ENCODE results near the gene EPS8. TPM values are rescaled to one million over a fixed set of nuclear protein-coding genes. Genes with fewer than 3 reads are reported as not detected.

The EPS8 gene
- total RNA-seq, 1 experiment from 2014 or later, result 52.7 TPM

GRCh38 chr12:15815730-15816129 is 26.5 kb upstream of the EPS8 start:
- H3K27me3 ChIP-seq (replicated peaks), result no peaks in the 10 kb centered on the region
- no peaks in the 10 kb centered on the region for H3K36me3 ChIP-seq
- no peaks in the 10 kb centered on the region for H3K9me3 ChIP-seq (replicated peaks)
- H3K4me3 ChIP-seq, result no peak overlapping the region
- H3K27ac ChIP-seq, result no peak overlapping the region
- no peak for DNase-seq (ENCODE audit: low read depth in 1 of 2, low spot score in 2 of 2)
- H3K4me1 ChIP-seq (replicated peaks), result no peaks in the 10 kb centered on the region

- H3K27ac ChIP-seq, result no peak overlapping the region
- H3K36me3 ChIP-seq, result no peaks in the 10 kb centered on the region
- H3K27me3 ChIP-seq (replicated peaks), result no peaks in the 10 kb centered on the region
- peaks cover 16% of the 10 kb centered on the region for H3K4me1 ChIP-seq (replicated peaks)
- H3K9me3 ChIP-seq (replicated peaks), result no peaks in the 10 kb centered on the region
- H3K4me3 ChIP-seq, result no peak overlapping the region
- DNase-seq (ENCODE audit: low read depth in 1 of 2, low spot score in 2 of 2), result no peak
Observed at GRCh38 chr12:15811214-15812127, 22.3 kb upstream of the EPS8 start.

- Histone ChIP-seq H3K27me3 (replicated peaks) (no peaks in the 10 kb centered on the region), H3K4me3 (no peak overlapping the region), H3K9me3 (replicated peaks) (no peaks in the 10 kb centered on the region), H3K4me1 (replicated peaks) (peaks cover 17% of the 10 kb centered on the region), H3K36me3 (no peaks in the 10 kb centered on the region), H3K27ac (no peak overlapping the region)
- DNase-seq (ENCODE audit: low read depth in 1 of 2, low spot score in 2 of 2), result peak in 1 of 2 experiments; percentile 13
Observed at GRCh38 chr12:15808652-15809051, 19.5 kb upstream of the EPS8 start.

- Histone ChIP-seq H3K27ac (no peak overlapping the region), H3K4me3 (no peak overlapping the region), H3K27me3 (replicated peaks) (no peaks in the 10 kb centered on the region), H3K4me1 (replicated peaks) (peaks cover 17% of the 10 kb centered on the region), H3K36me3 (no peaks in the 10 kb centered on the region), H3K9me3 (replicated peaks) (no peaks in the 10 kb centered on the region)
- peak in 1 of 2 experiments; percentile 7 for DNase-seq (ENCODE audit: low read depth in 1 of 2, low spot score in 2 of 2)
Observed at GRCh38 chr12:15808250-15808649, 19.1 kb upstream of the EPS8 start.

GRCh38 chr12:15806826-15807225 is 17.6 kb upstream of the EPS8 start:
- Histone ChIP-seq H3K36me3 (no peaks in the 10 kb centered on the region), H3K4me1 (replicated peaks) (peaks cover 17% of the 10 kb centered on the region), H3K27me3 (replicated peaks) (no peaks in the 10 kb centered on the region), H3K4me3 (no peak overlapping the region), H3K9me3 (replicated peaks) (no peaks in the 10 kb centered on the region), H3K27ac (no peak overlapping the region)
- DNase-seq (ENCODE audit: low read depth in 1 of 2, low spot score in 2 of 2), result peak in 1 of 2 experiments; percentile 6

GRCh38 chr12:15801770-15802744 is 12.9 kb upstream of the EPS8 start:
- Histone ChIP-seq H3K9me3 (replicated peaks) (no peaks in the 10 kb centered on the region), H3K36me3 (no peaks in the 10 kb centered on the region), H3K27ac (no peak overlapping the region), H3K4me1 (replicated peaks) (peaks cover 13% of the 10 kb centered on the region), H3K4me3 (no peak overlapping the region), H3K27me3 (replicated peaks) (no peaks in the 10 kb centered on the region)
- no peak for DNase-seq (ENCODE audit: low read depth in 1 of 2, low spot score in 2 of 2)

GRCh38 chr12:15800278-15800677 is 11.1 kb upstream of the EPS8 start:
- Histone ChIP-seq H3K27ac (no peak overlapping the region), H3K9me3 (replicated peaks) (no peaks in the 10 kb centered on the region), H3K4me1 (replicated peaks) (peaks cover 6% of the 10 kb centered on the region), H3K36me3 (no peaks in the 10 kb centered on the region), H3K4me3 (no peak overlapping the region), H3K27me3 (replicated peaks) (no peaks in the 10 kb centered on the region)
- DNase-seq (ENCODE audit: low read depth in 1 of 2, low spot score in 2 of 2), result no peak

GRCh38 chr12:15797818-15798217 is 8.6 kb upstream of the EPS8 start:
- no peaks in the 10 kb centered on the region for H3K36me3 ChIP-seq
- H3K27me3 ChIP-seq (replicated peaks), result no peaks in the 10 kb centered on the region
- H3K9me3 ChIP-seq (replicated peaks), result no peaks in the 10 kb centered on the region
- DNase-seq (ENCODE audit: low read depth in 1 of 2, low spot score in 2 of 2), result no peak
- peaks cover 6% of the 10 kb centered on the region for H3K4me1 ChIP-seq (replicated peaks)
- H3K27ac ChIP-seq, result no peak overlapping the region
- H3K4me3 ChIP-seq, result no peak overlapping the region

GRCh38 chr12:15796493-15797141 is 7.4 kb upstream of the EPS8 start:
- no peak overlapping the region for H3K4me3 ChIP-seq
- no peaks in the 10 kb centered on the region for H3K36me3 ChIP-seq
- H3K27me3 ChIP-seq (replicated peaks), result no peaks in the 10 kb centered on the region
- DNase-seq (ENCODE audit: low read depth in 1 of 2, low spot score in 2 of 2), result no peak
- H3K27ac ChIP-seq, result no peak overlapping the region
- peaks cover 6% of the 10 kb centered on the region for H3K4me1 ChIP-seq (replicated peaks)
- H3K9me3 ChIP-seq (replicated peaks), result no peaks in the 10 kb centered on the region

GRCh38 chr12:15794836-15795235 is 5.6 kb upstream of the EPS8 start:
- H3K9me3 ChIP-seq (replicated peaks), result no peaks in the 10 kb centered on the region
- H3K4me1 ChIP-seq (replicated peaks), result peaks cover 5% of the 10 kb centered on the region
- no peaks in the 10 kb centered on the region for H3K36me3 ChIP-seq
- H3K4me3 ChIP-seq, result no peak overlapping the region
- no peak overlapping the region for H3K27ac ChIP-seq
- DNase-seq (ENCODE audit: low read depth in 1 of 2, low spot score in 2 of 2), result no peak
- no peaks in the 10 kb centered on the region for H3K27me3 ChIP-seq (replicated peaks)

- DNase-seq (ENCODE audit: low read depth in 1 of 2, low spot score in 2 of 2), result no peak
- peaks cover 9% of the 10 kb centered on the region for H3K4me1 ChIP-seq (replicated peaks)
- no peak overlapping the region for H3K27ac ChIP-seq
- no peak overlapping the region for H3K4me3 ChIP-seq
- H3K9me3 ChIP-seq (replicated peaks), result no peaks in the 10 kb centered on the region
- H3K36me3 ChIP-seq, result no peaks in the 10 kb centered on the region
- no peaks in the 10 kb centered on the region for H3K27me3 ChIP-seq (replicated peaks)
Observed at GRCh38 chr12:15794196-15794595, 5.0 kb upstream of the EPS8 start.

GRCh38 chr12:15788233-15789219 is 662 bp downstream of the EPS8 start:
- H3K4me1 ChIP-seq (replicated peaks), result peaks cover 14% of the 10 kb centered on the region
- peak overlapping the region; percentile 70 for H3K4me3 ChIP-seq
- no peaks in the 10 kb centered on the region for H3K9me3 ChIP-seq (replicated peaks)
- peak overlapping the region; percentile 33 for H3K27ac ChIP-seq
- DNase-seq (ENCODE audit: low read depth in 1 of 2, low spot score in 2 of 2), result peak in 1 of 2 experiments; percentile 53
- H3K36me3 ChIP-seq, result no peaks in the 10 kb centered on the region
- H3K27me3 ChIP-seq (replicated peaks), result no peaks in the 10 kb centered on the region
